ENCODE measurements around the gene DUSP2. TPM values are rescaled to one million over a fixed set of nuclear protein-coding genes. Genes with fewer than 3 reads are reported as not detected.

DUSP2 gene
- total and polyA plus RNA-seq, 2 donors (not counting 1 experiment from before 2014, with no cell fraction given), result 69.8 to 433 TPM

DNA sequence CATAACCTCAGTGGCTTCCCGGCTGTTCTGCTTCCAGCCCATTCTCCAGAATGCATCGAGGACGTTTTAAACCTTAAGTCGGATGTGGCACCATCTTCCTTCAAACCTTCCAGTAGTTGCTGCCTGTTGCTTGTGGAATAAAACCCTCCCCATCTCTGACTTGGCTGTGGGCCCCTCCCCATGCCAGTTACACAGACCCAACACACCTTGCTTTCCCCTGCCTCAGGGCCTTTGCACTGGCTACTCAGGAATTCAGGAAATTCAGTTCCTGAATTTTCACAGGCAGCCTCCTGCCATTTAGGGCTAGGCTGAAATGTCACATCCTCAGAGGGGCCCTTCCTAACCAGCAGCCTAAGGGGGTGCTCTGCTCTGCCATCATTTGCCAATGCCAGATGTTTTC is 23.8 kb downstream of the DUSP2 start:
- Mint-ChIP-seq H3K9me3 (ENCODE audit: insufficient read depth) (no peaks in the 10 kb centered on the region), H3K27ac (no peak overlapping the region), H3K27me3 (peaks cover 27% of the 10 kb centered on the region), H3K4me1 (peaks cover 20% of the 10 kb centered on the region), H3K4me3 (no peak overlapping the region)
- POLR2A ChIA-PET, result no interaction called here
- CTCF ChIA-PET, result interaction anchor here (1.6 kb wide), 1 partner anchor 53 kb away, joined by 4 read pairs; no protein-coding TSS in a partner anchor
- Histone ChIP-seq H3K4me2 (replicated peaks; ENCODE audit: low read depth, low read length, poor library complexity, severe bottlenecking) (no peak overlapping the region), H3K4me3 (ENCODE audit: control extremely low read depth in 1 of 5, extremely low read depth in 1 of 5, insufficient read depth in 1 of 5, low read depth in 2 of 5, low read length in 4 of 5) (no peak overlapping the region), H3K4me1 (ENCODE audit: control insufficient read depth in 2 of 2, insufficient read depth in 2 of 2, low read length in 2 of 2) (peaks cover 13 to 15% of the 10 kb centered on the region in 2 donors), H4K20me1 (ENCODE audit: control insufficient read depth, insufficient read depth, low read length, poor library complexity, severe bottlenecking) (no peaks in the 10 kb centered on the region), H3K27me3 (replicated peaks in 1 of 4; ENCODE audit: control extremely low read depth in 1 of 4, control insufficient read depth in 3 of 4, insufficient read depth in 4 of 4, low read length in 3 of 4) (peaks cover 0 to 45% (median 11%) of the 10 kb centered on the region in 4 experiments), H3K9ac (ENCODE audit: low read length) (no peak overlapping the region), H3K9me3 (ENCODE audit: control extremely low read depth in 1 of 3, control insufficient read depth in 2 of 3, insufficient read depth in 1 of 3, low read length in 2 of 3) (peaks cover 0 to 3% (median 0%) of the 10 kb centered on the region in 3 donors), H3K36me3 (replicated peaks in 1 of 2; ENCODE audit: control extremely low read depth in 1 of 2, control insufficient read depth in 1 of 2, extremely low read depth in 1 of 2, insufficient read depth in 2 of 2, low read length in 1 of 2) (no peaks in the 10 kb centered on the region), H3K27ac (ENCODE audit: low read length in 2 of 2) (no peak overlapping the region), H3K79me2 (ENCODE audit: control insufficient read depth, insufficient read depth, low read length) (no peaks in the 10 kb centered on the region), H2AFZ (ENCODE audit: insufficient read depth, low read depth, low read length, poor library complexity, severe bottlenecking) (no peak overlapping the region)
- ATAC-seq (ENCODE audit: low read depth) (no peak), DNase-seq (no peak)
- 95% methylated on average over 4 of the region's 4 CpGs for WGBS (ENCODE audit: insufficient coverage)
- intact Hi-C loops (cut with micrococcal nuclease), result no loop called here
- TF ChIP-seq, protein P1, sequence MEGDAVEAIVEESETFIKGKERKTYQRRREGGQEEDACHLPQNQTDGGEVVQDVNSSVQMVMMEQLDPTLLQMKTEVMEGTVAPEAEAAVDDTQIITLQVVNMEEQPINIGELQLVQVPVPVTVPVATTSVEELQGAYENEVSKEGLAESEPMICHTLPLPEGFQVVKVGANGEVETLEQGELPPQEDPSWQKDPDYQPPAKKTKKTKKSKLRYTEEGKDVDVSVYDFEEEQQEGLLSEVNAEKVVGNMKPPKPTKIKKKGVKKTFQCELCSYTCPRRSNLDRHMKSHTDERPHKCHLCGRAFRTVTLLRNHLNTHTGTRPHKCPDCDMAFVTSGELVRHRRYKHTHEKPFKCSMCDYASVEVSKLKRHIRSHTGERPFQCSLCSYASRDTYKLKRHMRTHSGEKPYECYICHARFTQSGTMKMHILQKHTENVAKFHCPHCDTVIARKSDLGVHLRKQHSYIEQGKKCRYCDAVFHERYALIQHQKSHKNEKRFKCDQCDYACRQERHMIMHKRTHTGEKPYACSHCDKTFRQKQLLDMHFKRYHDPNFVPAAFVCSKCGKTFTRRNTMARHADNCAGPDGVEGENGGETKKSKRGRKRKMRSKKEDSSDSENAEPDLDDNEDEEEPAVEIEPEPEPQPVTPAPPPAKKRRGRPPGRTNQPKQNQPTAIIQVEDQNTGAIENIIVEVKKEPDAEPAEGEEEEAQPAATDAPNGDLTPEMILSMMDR (IDR thresholded peaks at IDR 0.05), result no peak
- no peak for TF ChIP-seq EZH2 (IDR thresholded peaks at IDR 0.05; ENCODE audit: borderline replicate concordance, insufficient read depth, low read depth, low read length, poor library complexity, severe bottlenecking)

GRCh38 chr2:96120991-96121390 is 24.2 kb downstream of the DUSP2 start:
- CTCF ChIA-PET, result interaction anchor here (1.6 kb wide), 1 partner anchor 53 kb away, joined by 4 read pairs; no protein-coding TSS in a partner anchor
- POLR2A ChIA-PET, result no interaction called here
- Histone ChIP-seq H3K79me2 (ENCODE audit: control insufficient read depth, insufficient read depth, low read length) (no peaks in the 10 kb centered on the region), H3K4me3 (ENCODE audit: control extremely low read depth in 1 of 5, extremely low read depth in 1 of 5, insufficient read depth in 1 of 5, low read depth in 2 of 5, low read length in 4 of 5) (no peak overlapping the region), H4K20me1 (ENCODE audit: control insufficient read depth, insufficient read depth, low read length, poor library complexity, severe bottlenecking) (no peaks in the 10 kb centered on the region), H3K9me3 (ENCODE audit: control extremely low read depth in 1 of 3, control insufficient read depth in 2 of 3, insufficient read depth in 1 of 3, low read length in 2 of 3) (peaks cover 0 to 3% (median 0%) of the 10 kb centered on the region in 3 donors), H3K27me3 (replicated peaks in 1 of 4; ENCODE audit: control extremely low read depth in 1 of 4, control insufficient read depth in 3 of 4, insufficient read depth in 4 of 4, low read length in 3 of 4) (peaks cover 0 to 49% (median 11%) of the 10 kb centered on the region in 4 experiments), H3K9ac (ENCODE audit: low read length) (no peak overlapping the region), H3K4me2 (replicated peaks; ENCODE audit: low read depth, low read length, poor library complexity, severe bottlenecking) (no peak overlapping the region), H3K4me1 (ENCODE audit: control insufficient read depth in 2 of 2, insufficient read depth in 2 of 2, low read length in 2 of 2) (peaks cover 16 to 18% of the 10 kb centered on the region in 2 donors), H3K36me3 (replicated peaks in 1 of 2; ENCODE audit: control extremely low read depth in 1 of 2, control insufficient read depth in 1 of 2, extremely low read depth in 1 of 2, insufficient read depth in 2 of 2, low read length in 1 of 2) (no peaks in the 10 kb centered on the region), H2AFZ (ENCODE audit: insufficient read depth, low read depth, low read length, poor library complexity, severe bottlenecking) (no peak overlapping the region), H3K27ac (ENCODE audit: low read length in 2 of 2) (no peak overlapping the region)
- peaks cover 20% of the 10 kb centered on the region for H3K4me1 Mint-ChIP-seq
- H3K27ac Mint-ChIP-seq, result no peak overlapping the region
- H3K27me3 Mint-ChIP-seq, result peaks cover 27% of the 10 kb centered on the region
- WGBS (ENCODE audit: insufficient coverage), result 35% methylated on average over 7 of the region's 7 CpGs
- no peaks in the 10 kb centered on the region for H3K9me3 Mint-ChIP-seq (ENCODE audit: insufficient read depth)
- no peak for DNase-seq
- ATAC-seq (ENCODE audit: low read depth), result no peak
- no peak for TF ChIP-seq EZH2 (IDR thresholded peaks at IDR 0.05; ENCODE audit: borderline replicate concordance, insufficient read depth, low read depth, low read length, poor library complexity, severe bottlenecking)
- intact Hi-C loops (cut with micrococcal nuclease), result no loop called here
- H3K4me3 Mint-ChIP-seq, result no peak overlapping the region

Data from B cell (primary cell).